NCI-H1105 treated with DMSO at 0.1 percent for 48 hours (cell line): Measurements from ENCODE around the gene OPCML.

ENCODE experiments used
- DNase-seq: peaks from one replicate; lab custom pipeline; 2025; lab: John Stamatoyannopoulos, UW

The OPCML gene

DNA sequence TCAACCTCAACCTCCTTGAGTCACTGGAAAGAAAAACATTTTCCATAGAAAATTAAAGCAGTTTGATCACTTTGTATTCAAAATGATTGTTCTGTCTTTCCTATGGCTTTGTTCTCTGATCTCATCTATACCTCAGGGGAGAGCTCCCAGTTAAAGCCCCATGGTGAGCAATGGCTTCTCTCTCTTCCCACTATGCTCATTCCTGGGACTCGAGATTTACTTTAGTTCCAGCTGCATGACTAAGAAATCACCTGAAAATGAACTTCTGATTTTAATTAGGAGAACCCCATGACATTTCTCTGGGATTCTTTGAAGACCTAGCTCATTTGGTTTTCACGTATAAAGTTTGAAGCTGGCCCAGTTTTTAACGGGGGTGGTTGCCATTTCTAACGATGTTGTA is 921.5 kb downstream of the OPCML start:
- no peak for DNase-seq

- DNase-seq, result no peak
Observed at GRCh38 chr11:132610216-132610615, 922.1 kb downstream of the OPCML start.

GRCh38 chr11:132607575-132607974 is 924.7 kb downstream of the OPCML start:
- no peak for DNase-seq

DNA sequence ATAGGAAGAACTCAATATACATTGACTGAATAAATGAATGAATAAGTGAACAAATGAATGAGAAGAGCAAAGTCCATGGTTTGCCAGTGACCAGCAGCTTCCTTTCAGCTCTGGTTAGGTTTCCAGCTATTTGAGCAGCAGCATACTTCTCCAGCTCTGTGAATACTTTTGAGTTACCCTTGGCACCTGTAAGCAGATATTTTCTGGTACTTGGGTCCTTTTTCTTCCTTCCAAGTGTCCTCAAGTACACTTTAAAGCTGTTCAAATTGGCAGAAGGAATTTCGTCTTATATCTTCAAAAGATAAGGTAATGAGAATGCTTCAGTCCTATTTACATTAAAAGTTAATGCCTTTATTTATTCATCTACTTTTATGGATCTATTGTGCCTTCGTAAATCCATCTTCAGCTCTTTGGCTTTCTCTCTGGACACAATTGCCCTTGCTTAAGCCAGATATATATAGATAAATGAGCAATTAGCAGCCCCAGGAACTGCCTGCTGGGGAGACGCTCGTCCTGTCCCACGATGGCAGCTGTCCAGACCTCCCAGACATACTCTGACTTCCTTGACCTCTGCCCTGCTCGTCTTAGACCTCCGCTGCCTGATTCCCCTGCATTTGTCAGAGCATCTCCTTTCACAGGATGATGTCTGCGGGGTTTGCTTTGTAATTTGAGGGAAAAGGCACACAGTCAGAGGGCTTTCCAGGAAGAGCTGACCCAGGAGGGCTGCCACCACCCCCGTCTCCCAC is 926.3 kb downstream of the OPCML start:
- DNase-seq, result no peak

DNA sequence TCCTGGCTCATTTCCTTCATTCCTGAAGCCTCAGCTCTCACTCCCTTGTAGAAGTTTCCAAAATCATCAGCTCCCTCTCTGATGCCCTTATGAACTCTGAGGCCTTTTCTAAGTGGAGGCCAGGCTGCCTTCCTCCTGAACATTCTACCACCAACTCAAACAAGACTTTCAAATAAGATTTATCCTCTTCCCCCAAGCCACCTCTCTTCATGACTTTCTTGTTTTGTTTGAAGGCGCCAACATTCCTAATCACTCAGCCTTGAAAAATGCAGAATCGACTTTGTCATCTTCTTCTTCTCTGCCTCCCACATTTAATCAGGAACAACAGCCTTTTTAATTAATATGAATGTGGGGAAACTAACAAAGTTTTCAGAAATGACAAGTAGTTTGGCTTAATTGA is 927.9 kb downstream of the OPCML start:
- no peak for DNase-seq

- DNase-seq, result no peak
Observed at GRCh38 chr11:132601875-132602274, 930.4 kb downstream of the OPCML start.

DNA sequence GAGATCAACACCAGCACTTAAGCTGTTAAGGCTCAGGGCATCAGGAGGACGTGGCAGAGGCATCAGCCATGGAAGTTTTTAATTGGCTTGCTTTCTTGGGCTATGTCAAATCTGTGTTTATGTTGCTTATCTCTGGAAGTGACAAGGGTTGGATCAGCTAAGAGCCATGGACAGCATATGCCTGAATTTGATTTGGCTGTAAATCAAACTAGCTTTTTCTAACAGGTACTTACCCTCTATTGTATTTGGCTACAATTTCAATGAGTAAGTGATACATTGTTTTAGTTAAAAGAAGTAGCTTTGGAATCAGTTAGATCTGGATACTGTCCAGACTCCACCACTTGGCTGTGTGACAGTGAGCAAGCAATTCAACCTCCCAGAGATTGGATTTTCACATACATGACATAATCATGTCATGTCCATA is 936.6 kb downstream of the OPCML start:
- peak; percentile 89 for DNase-seq

- no peak for DNase-seq
Observed at GRCh38 chr11:132595246-132595645, 937.1 kb downstream of the OPCML start.

DNA sequence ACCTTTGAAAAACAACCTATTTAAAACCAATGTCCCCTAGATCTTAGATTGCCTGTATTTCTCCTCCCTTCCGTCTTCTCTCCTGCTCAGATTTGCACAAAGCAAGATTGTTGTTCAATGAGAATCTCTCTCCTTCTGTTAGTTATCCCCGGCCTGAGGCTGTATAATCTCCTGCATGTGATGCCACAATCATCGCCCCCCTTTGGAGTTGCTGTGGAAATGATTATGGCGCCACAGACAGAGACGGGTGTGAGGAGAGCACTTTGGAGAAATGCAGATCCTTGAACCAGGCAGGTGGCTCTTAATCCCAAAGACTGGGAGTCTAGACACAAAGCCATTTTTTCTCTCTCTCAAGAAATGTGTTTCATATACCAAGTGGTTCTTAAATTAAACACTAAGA is 941.3 kb downstream of the OPCML start:
- DNase-seq, result no peak

GRCh38 chr11:132590554-132590953 is 941.7 kb downstream of the OPCML start:
- no peak for DNase-seq

DNA sequence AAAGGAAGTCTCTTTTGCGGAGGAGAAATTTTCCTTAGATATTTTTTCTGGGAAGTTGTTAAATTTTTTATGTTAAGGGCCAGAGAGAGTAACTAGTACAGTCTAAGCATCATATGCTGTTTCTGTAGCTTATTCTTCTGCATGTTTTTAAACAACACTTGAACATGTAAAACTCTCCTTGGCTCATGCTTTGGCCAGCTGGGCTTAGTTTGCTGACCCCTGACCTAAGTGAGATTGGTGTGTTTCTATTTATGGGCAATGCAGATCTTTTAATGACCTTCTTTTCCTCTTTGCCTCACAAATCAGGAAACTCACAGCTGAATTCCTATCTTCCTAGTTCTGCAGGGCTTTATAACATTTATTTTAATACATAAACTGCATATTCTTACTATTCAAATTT is 942.5 kb downstream of the OPCML start:
- DNase-seq, result no peak

DNA sequence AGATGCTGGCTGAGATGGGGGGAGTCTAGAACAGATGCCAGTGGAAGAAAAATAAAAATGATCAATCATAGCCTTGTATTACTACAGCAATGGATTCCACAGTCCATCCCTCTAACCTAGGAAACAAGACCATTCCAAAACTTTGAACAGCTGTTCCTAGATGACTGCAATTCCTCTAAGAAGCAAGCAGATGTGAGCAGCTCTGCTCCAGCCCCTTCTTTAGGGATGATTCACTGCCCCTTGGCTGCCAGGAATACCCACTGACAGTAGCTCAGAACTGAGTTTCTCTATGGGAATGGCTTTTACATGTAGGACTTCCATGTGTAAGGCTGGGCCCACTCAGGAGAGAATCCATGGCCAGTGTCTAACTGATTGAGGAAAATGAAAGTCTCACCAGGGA is 943.9 kb downstream of the OPCML start:
- DNase-seq, result no peak

DNA sequence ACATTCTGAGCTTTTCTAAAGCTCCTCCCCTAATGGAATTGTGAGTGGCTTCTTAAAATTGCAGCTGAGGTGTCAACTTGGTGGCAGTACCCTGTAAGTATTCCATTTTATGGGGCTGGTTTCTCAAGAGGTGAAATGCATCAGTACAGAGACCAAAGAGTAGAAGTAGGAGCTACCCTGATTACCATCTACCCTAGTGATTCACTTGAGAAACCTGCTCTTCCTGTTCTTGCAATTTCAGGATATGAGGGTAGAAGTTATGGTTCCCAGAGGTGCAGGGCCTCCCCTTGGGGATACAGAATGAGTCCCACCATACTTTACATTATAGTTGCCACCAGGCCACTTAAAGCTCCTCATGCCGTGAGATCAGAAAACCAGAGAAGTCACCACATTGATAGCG is 944.6 kb downstream of the OPCML start:
- no peak for DNase-seq

DNA sequence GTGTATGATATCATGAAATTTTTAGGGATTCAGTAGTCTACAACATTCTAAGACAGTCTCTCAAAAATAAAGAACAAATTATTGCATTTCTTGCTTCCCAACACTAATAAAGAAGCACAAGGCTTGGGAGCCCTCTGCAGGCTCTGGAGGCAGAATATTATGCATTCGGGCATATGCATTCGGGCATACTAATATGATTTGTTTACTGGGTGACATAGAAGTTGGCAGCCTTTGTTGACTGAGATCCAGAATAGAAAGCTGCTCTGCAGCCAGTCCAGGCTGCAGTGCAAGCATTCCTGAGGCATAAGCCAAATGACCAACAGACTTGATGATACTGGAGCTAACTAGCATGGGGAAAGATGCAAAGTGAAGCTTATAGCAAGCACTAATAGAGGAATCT is 945.5 kb downstream of the OPCML start:
- no peak for DNase-seq

DNA sequence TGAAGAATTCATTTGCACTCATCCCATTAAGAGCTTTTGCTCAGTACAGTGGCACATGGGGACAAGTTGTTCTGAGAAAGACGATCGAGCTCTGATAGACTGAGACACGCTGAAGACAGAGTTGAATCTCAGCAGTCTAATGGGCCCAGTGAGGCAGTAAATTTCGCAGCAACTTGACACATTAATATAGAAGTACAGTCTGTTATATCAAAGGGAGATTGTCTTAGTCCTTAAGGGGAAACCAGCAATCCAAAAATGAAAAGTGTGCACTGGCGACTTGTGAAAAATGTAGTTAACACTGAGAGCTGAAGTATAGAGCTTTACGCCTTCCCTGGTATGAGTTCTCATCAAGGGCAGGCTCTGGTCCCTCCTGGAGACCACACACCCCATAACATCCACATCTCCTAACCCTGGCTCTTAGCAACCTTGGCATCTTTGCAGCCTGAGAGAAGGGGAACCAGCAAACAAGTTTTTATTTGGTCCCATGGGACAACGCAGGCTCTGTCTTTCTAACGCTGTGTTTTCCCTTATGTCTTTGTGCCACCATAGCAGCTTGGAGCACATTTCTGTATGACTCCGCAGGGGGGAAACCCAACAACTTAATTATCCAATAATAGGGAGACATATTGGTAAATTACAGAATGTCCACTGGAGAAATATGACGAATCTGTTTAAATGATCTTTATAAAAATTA is 952.5 kb downstream of the OPCML start:
- DNase-seq, result no peak

DNA sequence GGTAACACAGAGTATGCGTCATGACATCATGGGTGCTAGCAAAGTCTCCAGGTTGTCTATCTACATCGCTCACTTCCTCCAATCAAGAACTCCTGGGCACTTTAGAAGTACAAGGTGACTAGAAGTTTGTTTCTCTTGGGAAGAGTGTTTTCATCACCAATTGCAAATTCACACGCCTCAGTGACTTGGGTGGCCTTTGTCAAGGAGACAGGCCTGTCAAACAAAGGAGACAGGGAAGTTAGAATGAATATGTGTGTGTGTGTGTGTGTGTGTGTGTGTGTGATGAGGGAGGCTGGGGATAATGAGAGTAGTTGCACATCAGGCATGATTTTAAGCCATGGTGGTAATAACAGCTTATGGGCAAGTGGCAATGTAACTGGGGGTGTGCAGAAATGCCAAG is 953.2 kb downstream of the OPCML start:
- DNase-seq, result no peak

DNA sequence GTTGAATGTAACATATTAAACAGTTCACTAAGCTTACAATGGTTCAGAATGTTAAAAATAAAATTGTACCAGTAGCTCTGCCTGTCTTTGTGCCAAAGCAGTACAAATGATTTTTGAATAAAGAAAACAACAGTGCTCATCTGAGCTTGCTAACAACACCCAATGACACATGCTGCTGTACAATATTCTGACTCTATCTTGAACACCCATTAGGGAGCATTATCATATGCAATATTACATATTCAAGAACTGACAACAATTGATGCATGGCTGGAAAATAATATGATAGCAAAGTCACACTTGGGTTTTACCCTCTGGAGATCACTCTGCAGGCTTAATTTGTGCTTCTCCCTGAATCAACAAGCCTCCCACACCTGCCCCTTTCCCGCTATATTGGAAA is 953.7 kb downstream of the OPCML start:
- no peak for DNase-seq

DNA sequence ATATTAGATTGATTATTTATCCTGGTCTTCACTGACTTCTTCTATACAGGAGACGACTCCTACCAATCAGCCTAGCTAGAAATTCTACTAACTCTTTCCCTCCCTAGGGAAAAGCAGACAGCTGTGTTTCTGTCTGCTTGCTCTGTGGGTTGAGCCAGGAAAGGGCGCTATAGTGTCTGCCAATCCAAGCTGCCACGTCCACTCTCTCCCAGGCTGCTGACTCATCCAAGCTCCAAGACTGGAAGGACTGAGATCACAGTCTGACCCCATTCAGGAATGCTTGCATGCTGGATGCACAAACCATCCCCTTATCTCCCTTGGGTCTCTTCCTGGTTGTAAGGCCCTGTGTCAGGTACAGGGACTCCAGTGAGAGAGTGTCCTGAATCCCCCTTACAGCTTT is 955.6 kb downstream of the OPCML start:
- DNase-seq, result no peak

DNA sequence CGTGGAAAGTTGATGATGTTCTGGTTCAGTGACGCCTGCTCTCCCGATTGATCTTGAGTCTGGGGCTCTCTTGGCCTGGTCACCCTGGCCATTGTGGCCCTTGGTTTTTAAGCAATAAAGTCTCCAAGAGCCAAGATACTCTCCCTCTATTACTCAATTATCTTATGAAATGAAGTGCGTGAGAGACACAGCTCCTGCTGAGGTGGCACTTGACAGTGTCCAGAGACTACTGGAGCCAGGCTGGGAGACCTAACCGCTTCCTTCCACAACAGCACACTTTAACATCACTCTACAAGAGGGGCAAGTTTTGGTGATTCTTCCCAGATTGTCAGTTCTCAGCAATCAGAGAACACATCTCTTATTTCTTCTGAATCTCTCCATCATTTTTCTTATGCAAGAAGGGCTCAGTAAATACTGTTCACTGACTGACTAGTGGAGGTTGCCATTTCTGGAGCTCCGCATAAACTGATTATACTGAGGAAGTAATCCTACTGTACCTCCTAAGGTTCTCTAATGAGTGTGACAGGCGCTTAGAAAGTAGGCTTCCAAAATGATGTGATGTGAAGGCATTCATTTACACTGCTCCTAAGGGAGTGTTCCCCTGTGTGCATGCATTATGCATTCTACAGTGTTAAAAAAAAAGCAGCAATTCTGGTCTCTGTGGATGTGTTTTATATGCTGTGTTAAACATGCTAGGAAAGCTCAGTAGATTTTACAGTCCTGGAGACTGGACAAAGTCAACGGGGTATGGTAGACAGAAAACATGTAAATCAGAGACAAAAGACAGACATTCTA is 968.0 kb downstream of the OPCML start:
- no peak for DNase-seq

DNA sequence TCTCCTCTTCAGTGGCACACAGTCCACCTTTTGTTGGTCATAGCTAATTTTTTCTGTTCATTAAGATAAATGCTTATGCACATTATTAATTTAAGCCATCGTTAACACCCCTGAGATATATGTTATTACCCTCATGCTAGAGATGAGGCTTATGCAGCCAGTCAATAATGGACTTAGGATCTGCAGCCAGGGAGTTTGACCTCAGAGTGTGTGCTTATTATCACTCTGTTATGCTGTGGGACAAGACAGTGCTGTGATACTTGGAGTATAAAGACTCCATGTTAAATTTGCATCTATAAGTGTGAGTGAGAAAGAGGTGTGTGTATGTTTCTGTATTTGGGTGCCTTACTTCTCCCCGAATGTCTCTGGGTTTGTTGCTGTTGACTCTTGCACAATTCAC is 969.3 kb downstream of the OPCML start:
- DNase-seq, result no peak

DNA sequence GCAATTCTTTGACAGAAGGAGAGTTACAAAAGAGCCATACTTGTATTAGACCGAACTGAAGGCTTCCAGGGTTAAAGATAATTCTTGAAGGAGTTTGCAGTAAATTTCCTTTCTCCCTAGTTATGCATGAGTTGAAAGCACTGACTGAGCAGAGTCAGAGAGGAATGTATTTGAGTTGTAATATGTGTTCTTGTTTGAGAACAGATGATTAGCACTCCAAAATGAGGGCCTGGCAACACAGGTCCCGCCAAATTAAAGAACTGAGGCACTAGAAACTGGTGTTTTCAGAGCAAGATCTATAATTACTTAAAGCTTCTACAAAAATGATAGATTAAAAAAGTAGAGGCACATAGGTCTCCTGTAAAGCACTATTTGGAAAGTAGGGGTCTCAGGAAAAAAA is 970.4 kb downstream of the OPCML start:
- DNase-seq, result no peak

GRCh38 chr11:132559331-132560036 is 972.8 kb downstream of the OPCML start:
- DNase-seq, result no peak
